ENCODE data around the gene PRDM13.
A peak's percentile ranks its signal among the peaks of the same experiment; 100 is the strongest.
"Not testable (repeated sequence)": the region's sequence is repeated elsewhere in the genome, so short reads cannot be mapped to it uniquely, and the experiment has no call there.

Gene PRDM13

DNA sequence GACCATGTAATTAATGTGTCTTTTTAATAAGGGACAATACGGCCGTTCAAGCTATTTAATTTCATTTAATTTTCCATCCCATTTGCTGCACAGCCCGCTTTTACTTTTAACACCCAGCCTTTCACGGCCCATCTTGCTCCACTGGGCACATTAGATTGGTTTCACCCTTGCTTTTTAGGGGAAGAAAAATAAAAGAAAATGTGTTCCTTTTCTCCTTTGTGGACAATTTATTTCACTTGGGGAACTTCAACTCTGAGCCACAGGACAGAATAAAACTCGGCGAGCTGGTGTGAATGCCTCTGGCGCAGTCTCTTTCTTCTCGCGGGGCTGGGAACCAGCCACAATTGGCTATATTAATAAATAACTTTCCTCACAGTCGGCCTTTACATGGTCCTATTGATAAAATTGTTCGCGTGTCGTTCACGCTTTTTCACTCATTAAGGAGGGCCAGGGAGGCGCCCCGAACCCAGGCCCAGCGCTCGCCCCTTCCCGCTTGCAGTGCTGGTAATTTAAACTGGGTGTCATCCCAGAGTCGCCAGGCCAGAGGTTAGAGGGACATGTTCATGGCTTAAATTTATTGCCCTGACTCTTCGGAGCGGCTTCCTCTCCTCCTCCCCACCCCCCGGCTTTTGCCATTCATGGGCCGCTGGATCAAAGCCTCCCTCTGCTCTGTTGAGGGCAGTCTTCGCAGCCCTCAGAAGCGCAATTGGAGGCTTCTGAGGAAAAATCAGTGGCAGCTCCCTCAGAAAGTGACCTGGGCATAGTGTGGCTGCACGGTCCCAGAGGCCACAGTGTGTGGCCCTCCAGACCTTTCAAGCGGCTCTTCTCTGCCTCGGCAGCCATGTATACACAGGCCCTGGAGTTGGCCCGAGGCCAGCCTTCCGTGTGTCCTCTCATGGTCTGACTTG is 2.2 kb upstream of the PRDM13 start:
- no peak for DNase-seq

DNA sequence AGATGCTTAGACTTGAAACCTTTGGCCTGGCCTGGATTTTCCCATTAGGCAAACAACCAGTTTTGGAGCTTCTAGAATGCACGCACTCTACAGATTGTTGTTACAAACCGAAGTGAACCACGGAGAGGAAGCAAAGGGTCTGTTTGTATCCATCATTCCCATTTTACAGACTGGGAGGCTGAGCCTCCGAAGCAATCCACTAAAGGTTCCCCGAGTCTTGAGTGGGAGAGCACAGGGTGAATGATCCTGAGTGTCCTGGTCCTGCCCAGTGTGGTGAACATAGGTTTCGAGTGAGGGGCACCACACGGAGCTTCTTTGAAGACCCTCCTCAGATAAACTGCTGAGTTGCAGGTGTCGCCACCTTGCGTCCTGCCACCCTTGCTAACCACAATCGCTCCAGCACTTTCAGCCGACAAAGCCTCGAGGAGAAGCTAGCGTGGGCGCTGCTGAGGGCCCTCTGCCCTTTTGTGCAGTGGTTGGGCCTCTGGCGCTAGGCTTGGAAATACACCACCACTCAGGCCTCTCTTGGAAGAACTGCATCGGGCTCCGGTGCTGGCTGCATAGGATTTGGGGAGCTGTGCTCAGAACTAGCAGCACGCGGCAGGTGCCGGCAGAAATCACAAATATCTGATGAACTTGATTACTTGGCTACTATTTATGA is 1.4 kb upstream of the PRDM13 start:
- DNase-seq, result no peak

DNA sequence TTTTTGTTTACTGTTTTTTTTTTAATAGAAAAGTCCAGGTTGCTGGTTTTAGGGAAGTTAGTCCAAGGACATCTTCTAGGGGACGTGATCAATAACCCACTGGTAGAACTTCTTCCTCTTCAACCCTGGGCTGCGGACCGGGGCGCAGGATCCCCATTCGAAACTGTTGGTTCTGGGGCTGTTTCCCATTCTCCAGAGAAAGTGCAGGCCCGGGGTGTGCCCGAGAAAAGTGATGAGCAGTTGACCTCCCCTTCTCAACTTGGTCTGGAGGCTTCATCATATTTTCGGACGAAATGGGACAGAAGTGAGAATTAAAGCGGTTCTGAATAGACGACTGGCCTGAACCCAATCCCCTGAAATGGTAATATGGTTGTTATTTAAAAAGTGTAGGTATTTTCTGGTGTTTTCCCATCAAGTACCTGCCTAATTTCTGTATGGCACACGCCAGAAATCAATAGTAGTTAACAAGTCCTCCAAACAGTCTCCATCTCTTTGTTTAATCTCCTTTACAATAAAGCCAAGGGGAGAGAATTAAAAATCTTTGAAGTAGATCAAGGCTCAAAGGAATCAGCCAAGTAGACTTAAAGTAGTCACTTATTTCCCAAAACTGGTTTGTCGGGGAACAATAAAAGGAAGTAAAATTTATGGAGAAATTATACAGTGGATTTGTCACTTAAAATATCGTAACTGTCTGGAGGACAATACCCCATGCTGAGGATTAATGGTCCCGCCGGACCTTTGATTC is 550 bp upstream of the PRDM13 start:
- DNase-seq, result no peak

- no peak for DNase-seq
Measured at GRCh38 chr6:99607416-99608036, 893 bp downstream of the PRDM13 start.

DNA sequence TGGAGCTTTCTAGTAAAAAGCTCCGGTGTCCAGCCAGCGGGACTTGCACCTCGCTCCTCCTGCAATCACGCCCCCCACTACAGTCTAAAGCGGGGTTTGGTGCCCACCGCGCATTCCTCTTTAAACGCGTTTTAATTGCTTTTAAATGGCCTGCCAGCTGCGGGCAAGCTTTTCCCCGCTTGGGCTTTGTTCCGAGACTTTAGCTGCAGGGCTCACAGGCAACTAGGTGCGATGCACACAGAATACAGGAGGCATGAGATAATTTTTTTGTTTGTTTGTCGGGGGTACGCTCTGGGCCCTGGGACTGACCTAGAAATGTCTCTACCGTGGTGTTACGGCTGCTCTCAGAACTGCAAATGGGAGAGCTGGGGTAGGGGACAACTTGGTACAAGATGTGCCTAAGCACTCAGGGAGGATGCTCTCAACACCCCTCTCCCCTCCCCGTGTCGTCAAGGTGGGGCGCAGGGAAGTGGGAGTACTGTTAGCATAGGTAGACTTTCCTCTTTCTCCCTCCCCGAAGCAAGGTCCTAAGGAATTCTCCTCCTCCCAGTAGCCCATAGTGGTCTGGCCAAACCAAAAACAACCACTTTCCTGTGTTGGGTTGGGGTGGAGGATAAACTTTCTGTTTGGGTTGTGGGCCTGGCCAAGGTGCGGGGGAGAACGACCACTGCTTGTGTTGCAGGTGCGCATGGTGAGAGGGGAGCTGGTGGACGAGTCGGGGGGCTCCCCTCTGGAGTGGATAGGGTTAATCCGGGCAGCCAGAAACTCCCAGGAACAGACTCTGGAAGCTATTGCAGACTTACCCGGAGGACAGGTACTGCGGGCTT is 1.6 kb downstream of the PRDM13 start:
- DNase-seq, result no peak

- no peak for DNase-seq
Measured at GRCh38 chr6:99608886-99609482, 2.4 kb downstream of the PRDM13 start.

DNA sequence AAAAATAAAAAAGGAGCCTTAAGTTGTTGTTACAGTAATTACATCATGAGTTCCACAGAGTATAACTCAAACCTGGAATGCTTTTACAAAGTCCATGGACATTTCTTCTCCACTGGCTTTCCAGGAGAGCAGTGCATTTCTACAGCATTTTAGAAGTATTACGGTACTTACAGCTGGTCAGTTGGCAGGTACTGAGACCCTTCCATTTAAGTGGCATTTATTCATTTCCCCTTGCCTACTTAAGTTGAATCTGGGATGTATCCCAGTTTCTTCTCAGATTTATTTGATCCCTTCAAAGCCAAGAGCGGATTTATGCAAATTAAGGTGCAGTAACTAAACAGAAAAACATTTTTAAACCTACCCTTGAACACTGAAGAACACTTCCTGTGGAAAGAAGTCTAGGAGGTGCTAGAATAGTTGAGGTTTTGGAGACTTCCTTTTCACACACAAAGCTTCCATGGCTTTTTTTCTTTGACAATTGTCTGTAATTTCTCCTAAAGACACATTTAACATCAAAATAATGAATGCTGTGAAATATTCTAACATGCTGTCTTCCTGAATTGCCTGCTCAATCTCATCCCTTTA is 3.4 kb downstream of the PRDM13 start:
- no peak for DNase-seq

DNA sequence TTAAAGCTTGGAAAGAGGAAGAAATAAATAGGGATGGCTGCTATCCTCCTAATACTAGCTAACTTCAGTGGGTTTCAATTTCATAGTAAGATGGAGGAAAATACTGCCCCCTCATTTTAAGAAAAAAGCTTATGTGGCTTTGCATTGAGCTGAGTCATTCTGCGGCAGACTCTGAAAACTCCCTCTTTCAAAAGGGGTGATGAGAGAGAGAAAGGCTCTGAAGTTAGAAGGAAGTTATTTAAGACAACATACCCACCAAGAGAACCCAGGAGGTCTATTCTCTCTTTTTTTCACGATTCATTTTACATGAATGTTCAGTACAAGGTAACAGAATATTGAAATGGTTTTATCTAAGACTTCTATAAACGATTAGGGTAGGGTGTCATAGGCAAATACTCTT is 4.5 kb downstream of the PRDM13 start:
- DNase-seq, result no peak

GRCh38 chr6:99612551-99613408 is 6.1 kb downstream of the PRDM13 start:
- DNase-seq, result no peak

DNA sequence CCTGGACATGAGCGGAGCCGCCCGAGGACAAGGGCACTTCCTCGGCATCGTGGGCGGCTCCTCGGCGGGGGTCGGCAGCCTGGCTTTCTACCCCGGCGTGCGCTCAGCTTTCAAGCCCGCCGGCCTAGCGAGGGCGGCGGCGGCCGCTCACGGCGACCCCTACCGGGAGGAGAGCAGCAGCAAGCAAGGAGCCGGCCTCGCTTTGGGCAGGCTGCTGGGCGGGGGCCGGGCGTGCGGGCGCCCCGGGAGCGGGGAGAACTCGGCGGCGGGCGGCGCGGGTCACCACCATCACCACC is 6.7 kb downstream of the PRDM13 start:
- DNase-seq, result peak in 1 of 4 experiments; percentile 11

GRCh38 chr6:99613705-99614429 is 7.2 kb downstream of the PRDM13 start:
- DNase-seq, result no peak

DNA sequence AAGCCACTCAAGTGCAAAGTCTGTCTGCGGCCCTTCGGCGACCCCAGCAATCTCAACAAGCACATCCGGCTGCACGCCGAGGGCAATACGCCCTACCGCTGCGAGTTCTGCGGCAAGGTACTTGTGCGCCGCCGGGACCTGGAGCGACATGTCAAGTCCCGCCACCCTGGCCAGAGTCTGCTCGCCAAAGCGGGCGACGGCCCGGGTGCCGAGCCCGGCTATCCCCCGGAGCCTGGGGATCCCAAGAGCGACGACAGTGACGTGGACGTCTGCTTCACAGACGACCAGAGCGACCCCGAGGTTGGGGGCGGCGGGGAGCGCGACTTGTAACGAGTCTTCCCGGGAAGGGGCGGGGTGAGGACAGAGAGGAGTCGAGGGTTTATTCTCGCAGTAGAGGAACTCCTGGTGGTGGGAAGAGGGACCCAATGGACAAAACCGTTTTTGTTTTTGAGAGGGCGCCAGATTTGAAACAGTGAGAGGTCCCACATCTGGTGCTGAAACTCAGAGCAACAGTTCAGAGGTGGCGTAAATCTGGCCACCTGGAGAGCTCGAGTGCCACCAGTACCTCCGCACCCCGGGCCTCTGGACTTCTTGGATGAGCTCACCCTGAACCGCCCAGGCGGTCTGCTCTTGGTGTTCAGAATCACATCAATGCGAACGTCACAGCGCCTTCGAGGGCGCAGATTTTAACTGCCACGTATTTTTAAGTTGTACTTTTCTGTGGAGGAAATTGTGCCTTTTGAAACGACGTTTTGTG is 8.0 kb downstream of the PRDM13 start:
- no peak for DNase-seq

GRCh38 chr6:99617131-99617530 is 10.5 kb downstream of the PRDM13 start:
- no peak for DNase-seq

DNA sequence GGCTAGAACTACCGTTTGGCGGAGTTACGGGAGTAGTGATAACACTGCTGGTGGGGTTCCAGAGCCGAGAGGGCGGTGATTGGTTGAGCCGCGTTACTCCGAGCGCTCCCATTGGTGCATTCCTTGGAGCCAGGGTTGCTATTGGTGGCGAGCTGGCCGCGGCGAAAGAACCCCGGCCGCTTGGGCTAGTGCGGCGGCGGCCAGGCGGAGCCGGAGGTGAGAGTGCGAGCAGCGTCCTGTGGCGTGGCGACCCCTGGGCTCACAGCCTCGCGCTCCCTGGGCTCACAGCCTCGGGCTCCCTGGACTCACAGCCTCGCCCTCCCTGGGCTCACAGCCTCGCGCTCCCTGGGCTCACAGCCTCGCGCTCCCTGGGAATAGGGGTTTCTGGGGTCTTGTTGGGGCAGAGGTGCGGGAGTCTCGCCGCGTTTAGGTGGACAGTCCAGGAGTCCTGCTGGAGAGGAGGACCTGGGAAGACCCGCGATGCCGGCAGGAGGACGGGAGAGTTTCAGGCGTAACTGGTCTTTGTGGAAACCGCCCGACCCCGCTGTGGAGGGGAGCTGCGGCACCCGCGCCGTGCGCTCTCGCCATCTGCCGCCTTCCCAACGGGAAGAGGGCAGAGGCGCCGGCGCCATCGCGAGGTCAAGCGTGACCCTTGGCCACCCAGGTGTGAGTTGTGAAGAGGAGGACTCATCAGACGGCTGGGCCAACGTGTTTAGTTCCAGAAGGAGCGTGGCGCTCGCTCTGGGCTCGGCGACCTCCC is 12.2 kb downstream of the PRDM13 start:
- no peak for DNase-seq

GRCh38 chr6:99619409-99619762 is 12.8 kb downstream of the PRDM13 start:
- DNase-seq, result no peak

GRCh38 chr6:99622044-99622443 is 15.4 kb downstream of the PRDM13 start:
- not testable (repeated sequence) for DNase-seq

- DNase-seq, result no peak
Measured at GRCh38 chr6:99629293-99629692, 22.7 kb downstream of the PRDM13 start.

DNA sequence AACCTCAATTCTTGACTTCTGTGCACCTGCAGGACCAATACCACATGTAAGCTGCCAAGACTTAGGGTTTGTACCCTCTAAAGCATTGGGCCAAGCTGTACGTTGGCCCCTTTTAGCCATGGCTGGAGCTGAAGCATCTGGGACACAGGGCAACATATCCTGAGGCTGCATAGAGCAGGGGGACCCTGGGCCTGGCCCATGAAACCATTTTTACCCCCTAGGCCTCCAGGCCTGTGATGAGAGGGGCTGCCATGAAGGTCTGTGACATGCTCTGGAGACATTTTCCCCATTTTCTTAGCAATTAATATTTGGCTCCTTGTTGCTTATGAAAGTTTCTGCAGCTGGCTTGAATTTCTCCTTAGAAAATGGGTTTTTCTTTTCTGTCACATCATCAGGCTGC is 31.0 kb downstream of the PRDM13 start:
- DNase-seq, result no peak

All from activated CD4-positive, CD25-positive, alpha-beta regulatory T cell (primary cell).